HG03060 (cell line): ENCODE data around the gene TBC1D2B.
"Not testable (repeated sequence)": the region's sequence is repeated elsewhere in the genome, so short reads cannot be mapped to it uniquely, and the experiment has no call there.

ENCODE experiments used
- ATAC-seq: cut with Tn5 transposase; IDR thresholded peaks from one replicate; pipeline ENCODE4 v1.9.1; 2021; ENCODE audit warnings: low read depth, moderate number of reproducible peaks; ENCODE audit not compliant: unreplicated experiment

TBC1D2B gene

GRCh38 chr15:77980098-77980497 lies 97.4 kb downstream of the TBC1D2B start:
- ATAC-seq = no peak

- ATAC-seq = not testable (repeated sequence)
Measured at GRCh38 chr15:77979157-77979556, 98.4 kb downstream of the TBC1D2B start.

- ATAC-seq = not testable (repeated sequence)
Measured at GRCh38 chr15:77978759-77979145, 98.8 kb downstream of the TBC1D2B start.

- ATAC-seq = not testable (repeated sequence)
Measured at GRCh38 chr15:77977903-77978758, 99.4 kb downstream of the TBC1D2B start.

GRCh38 chr15:77976760-77977525 lies 100.6 kb downstream of the TBC1D2B start:
- ATAC-seq = not testable (repeated sequence)

GRCh38 chr15:77976095-77976450 lies 101.4 kb downstream of the TBC1D2B start:
- ATAC-seq = not testable (repeated sequence)

GRCh38 chr15:77975332-77976094 lies 102.0 kb downstream of the TBC1D2B start:
- ATAC-seq = no peak

GRCh38 chr15:77974416-77975331 lies 102.8 kb downstream of the TBC1D2B start:
- ATAC-seq = no peak

GRCh38 chr15:77974098-77974414 lies 103.5 kb downstream of the TBC1D2B start:
- no peak for ATAC-seq

- not testable (repeated sequence) for ATAC-seq
Measured at GRCh38 chr15:77973273-77974097, 104.0 kb downstream of the TBC1D2B start.

GRCh38 chr15:77972706-77973105 lies 104.8 kb downstream of the TBC1D2B start:
- ATAC-seq = not testable (repeated sequence)

- not testable (repeated sequence) for ATAC-seq
Measured at GRCh38 chr15:77971875-77972274, 105.6 kb downstream of the TBC1D2B start.

- ATAC-seq = not testable (repeated sequence)
Measured at GRCh38 chr15:77970813-77971360, 106.6 kb downstream of the TBC1D2B start.

GRCh38 chr15:77969055-77969454 lies 108.5 kb downstream of the TBC1D2B start:
- ATAC-seq = no peak

- ATAC-seq = no peak
Measured at GRCh38 chr15:77967798-77968197, 109.7 kb downstream of the TBC1D2B start.

GRCh38 chr15:77967235-77967615 lies 110.3 kb downstream of the TBC1D2B start:
- ATAC-seq = not testable (repeated sequence)

GRCh38 chr15:77966540-77967234 lies 110.8 kb downstream of the TBC1D2B start:
- no peak for ATAC-seq

GRCh38 chr15:77964193-77964592 lies 113.3 kb downstream of the TBC1D2B start:
- no peak for ATAC-seq
